HL-60 (cell line): ENCODE measurements around the gene MICA. TPM values are rescaled to one million over a fixed set of nuclear protein-coding genes. Genes with fewer than 3 reads are reported as not detected.

Experiments used
- DNase-seq, 2 experiments: peaks; one replicate each; pipeline ENCODE4 v3.0.0-alpha.2; 2010 to 2020; ENCODE audit warnings: low read depth in 1 of 2, low spot score in 1 of 2
- H3K27ac ChIP-seq: fragments of 250-450 bp; sonication (Bioruptor Pico); replicated peaks from 2 replicates; pipeline ENCODE4 v1.5.1; 2020; ENCODE audit warnings: mild to moderate bottlenecking, moderate library complexity
- H3K27me3 ChIP-seq: fragments of 250-450 bp; sonication (Bioruptor Pico); 2 replicates; pipeline ENCODE4 v1.5.1; 2021; ENCODE audit warnings: mild to moderate bottlenecking, moderate library complexity; ENCODE audit not compliant: insufficient read depth, poor library complexity, severe bottlenecking
- H3K4me3 ChIP-seq: replicated peaks from 2 replicates; pipeline ENCODE4 v1.5.1; 2011; ENCODE audit warnings: mild to moderate bottlenecking, control low read depth, low read length; ENCODE audit not compliant: insufficient read depth
- GABPA ChIP-seq: IDR thresholded peaks from 2 replicates; pipeline ENCODE4 v1.6.1; 2012; ENCODE audit warnings: low read depth
- POLR2AphosphoS5 ChIP-seq: IDR thresholded peaks from 2 replicates; pipeline ENCODE4 v1.6.1; 2012; ENCODE audit warnings: low read depth
- SPI1 ChIP-seq: IDR thresholded peaks from 2 replicates; pipeline ENCODE4 v1.6.1; 2012; ENCODE audit warnings: low read depth, mild to moderate bottlenecking, borderline replicate concordance
- microRNA-seq: library from miRNA; unstranded; fragments of <30 nt; microRNA quantifications from one replicate; pipeline ENCODE4, GENCODE V29; 2018
- TF ChIP-seq, protein P1 (sequence below): IDR thresholded peaks from one replicate; pipeline ENCODE4 v1.5.1; 2011; ENCODE audit warnings: low read length, control low read depth, inconsistent platforms; ENCODE audit not compliant: insufficient read depth
- TF ChIP-seq, protein P2 (sequence below): IDR thresholded peaks from 2 replicates; pipeline ENCODE4 v1.6.1; 2012; ENCODE audit warnings: low read depth; ENCODE audit not compliant: insufficient replicate concordance

The MICA gene

DNA sequence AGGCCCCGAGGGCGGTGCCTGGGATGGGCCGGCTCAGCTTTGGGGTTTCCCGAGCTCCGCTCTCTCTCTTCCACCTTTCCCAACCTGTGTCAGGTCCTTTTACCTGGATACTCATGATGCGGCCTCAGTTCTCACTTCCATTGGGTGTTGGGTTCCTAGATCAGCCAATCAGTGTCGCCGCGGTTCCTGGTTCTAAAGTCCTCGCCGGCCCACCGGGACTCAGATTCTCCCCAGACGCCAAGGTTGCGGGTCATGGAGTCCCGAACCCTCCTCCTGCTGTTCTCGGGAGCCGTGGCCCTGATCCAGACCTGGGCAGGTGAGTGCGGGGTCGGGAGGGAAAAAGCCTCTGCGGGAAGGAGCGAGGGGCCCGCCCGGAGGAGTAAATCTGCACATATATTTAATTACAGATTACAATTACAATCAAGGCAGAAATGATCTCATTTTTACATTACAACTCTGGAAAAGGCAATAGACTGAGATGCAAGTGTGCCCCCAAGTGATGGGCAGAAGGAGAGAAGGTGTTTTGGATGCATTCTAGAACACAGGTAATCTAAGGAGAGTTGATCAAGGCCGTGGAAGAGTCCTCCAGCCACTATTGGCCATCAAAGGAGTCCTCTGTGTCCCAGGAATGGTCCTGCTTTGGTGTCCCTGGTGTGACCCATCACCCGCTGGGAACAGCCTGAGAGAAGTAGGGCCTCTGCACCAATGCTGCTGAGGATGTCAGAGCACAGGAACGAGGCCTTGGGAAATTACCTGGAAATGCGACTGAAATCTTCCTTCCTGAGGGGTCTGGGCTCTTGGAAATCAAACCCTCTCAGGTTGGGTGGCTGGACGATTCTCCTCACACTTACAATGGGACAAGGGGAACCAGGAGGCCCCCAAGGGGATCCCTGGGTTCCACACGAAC is 59.8 kb downstream of the MICA start:
- H3K27me3 ChIP-seq: peaks cover 13% of the 10 kb centered on the region
- 0 out of 2 replicates have a peak overlapping the region, but pooled peaks have one; percentile 3 for H3K4me3 ChIP-seq
- H3K27ac ChIP-seq: no peak overlapping the region
- peak; percentile 29 to 43 for DNase-seq
- TF ChIP-seq, protein P1, sequence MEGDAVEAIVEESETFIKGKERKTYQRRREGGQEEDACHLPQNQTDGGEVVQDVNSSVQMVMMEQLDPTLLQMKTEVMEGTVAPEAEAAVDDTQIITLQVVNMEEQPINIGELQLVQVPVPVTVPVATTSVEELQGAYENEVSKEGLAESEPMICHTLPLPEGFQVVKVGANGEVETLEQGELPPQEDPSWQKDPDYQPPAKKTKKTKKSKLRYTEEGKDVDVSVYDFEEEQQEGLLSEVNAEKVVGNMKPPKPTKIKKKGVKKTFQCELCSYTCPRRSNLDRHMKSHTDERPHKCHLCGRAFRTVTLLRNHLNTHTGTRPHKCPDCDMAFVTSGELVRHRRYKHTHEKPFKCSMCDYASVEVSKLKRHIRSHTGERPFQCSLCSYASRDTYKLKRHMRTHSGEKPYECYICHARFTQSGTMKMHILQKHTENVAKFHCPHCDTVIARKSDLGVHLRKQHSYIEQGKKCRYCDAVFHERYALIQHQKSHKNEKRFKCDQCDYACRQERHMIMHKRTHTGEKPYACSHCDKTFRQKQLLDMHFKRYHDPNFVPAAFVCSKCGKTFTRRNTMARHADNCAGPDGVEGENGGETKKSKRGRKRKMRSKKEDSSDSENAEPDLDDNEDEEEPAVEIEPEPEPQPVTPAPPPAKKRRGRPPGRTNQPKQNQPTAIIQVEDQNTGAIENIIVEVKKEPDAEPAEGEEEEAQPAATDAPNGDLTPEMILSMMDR: no peak
- no peak for TF ChIP-seq SPI1
- TF ChIP-seq, protein P2, sequence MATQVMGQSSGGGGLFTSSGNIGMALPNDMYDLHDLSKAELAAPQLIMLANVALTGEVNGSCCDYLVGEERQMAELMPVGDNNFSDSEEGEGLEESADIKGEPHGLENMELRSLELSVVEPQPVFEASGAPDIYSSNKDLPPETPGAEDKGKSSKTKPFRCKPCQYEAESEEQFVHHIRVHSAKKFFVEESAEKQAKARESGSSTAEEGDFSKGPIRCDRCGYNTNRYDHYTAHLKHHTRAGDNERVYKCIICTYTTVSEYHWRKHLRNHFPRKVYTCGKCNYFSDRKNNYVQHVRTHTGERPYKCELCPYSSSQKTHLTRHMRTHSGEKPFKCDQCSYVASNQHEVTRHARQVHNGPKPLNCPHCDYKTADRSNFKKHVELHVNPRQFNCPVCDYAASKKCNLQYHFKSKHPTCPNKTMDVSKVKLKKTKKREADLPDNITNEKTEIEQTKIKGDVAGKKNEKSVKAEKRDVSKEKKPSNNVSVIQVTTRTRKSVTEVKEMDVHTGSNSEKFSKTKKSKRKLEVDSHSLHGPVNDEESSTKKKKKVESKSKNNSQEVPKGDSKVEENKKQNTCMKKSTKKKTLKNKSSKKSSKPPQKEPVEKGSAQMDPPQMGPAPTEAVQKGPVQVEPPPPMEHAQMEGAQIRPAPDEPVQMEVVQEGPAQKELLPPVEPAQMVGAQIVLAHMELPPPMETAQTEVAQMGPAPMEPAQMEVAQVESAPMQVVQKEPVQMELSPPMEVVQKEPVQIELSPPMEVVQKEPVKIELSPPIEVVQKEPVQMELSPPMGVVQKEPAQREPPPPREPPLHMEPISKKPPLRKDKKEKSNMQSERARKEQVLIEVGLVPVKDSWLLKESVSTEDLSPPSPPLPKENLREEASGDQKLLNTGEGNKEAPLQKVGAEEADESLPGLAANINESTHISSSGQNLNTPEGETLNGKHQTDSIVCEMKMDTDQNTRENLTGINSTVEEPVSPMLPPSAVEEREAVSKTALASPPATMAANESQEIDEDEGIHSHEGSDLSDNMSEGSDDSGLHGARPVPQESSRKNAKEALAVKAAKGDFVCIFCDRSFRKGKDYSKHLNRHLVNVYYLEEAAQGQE: no peak
- TF ChIP-seq GABPA: no peak
- TF ChIP-seq POLR2AphosphoS5: no peak

DNA sequence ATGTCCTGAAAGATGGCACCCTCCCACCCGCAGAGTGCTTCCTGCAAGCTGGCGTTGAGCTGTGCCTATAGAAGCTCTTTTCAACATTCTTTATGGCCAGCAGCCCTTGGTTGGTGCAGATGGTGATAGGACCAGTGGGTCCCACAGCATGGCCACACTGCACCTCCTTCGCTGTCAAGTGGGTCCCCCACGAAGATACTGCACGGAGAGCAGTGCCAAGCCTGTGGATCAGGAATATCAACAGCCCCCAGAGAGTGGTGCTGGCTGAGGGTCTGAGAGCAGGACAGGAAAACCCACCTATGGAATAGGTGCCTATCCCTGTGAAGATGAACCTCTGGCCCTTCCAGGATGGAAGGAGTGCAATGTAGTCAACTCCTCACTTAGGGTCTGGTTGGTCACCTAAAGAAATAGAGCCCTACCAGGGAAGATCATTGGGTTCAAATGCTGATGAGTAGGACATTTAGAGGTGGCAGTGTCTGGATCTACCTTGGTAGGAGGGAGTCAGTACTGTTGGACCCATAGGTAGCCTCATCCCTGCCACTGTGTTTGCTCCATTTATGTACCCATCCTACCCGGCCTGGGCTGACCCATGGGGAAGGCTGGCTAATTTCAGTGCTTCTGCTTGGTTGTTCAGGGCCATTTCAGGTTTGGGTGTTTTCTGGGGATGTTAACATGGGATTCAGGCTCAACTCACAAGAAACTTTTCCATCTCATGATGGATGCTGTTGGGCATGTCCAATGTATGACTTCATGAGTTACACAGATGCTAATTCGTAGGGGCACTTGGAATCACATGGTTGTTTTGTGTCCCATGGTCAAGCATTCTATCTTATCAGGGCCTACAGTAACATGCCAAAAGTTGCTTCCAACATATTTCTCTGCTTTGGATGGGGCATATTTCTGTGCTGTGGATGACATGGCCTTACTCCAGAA is 61.1 kb downstream of the MICA start:
- TF ChIP-seq POLR2AphosphoS5: no peak
- TF ChIP-seq, protein P2: no peak
- DNase-seq: no peak
- H3K27ac ChIP-seq: no peak overlapping the region
- H3K27me3 ChIP-seq: peaks cover 13% of the 10 kb centered on the region
- H3K4me3 ChIP-seq: no peak overlapping the region

Small RNA genes within 50 kb of the gene (microRNA-seq; reads per million reads assigned to microRNA genes)
- gene MIR6891: not detected
